Heart right ventricle (tissue), 12 donors: Measurements from ENCODE around the gene MUC22. TPM values are rescaled to one million over a fixed set of nuclear protein-coding genes. Genes with fewer than 3 reads are reported as not detected.

ENCODE experiments used
- polyA plus RNA-seq, 2 donors: library from polyadenylated mRNA; stranded (reverse); fragments of 200-250 nt; gene quantifications; one replicate each; pipeline ENCODE4 v1.2.3, GENCODE V29; 2013
- total RNA-seq, 10 donors: library from RNA; stranded (reverse); fragmentation: NEBNext Ultra II Directional in 3 of 10; extraction: Animal tissue kit (Norgen Biotek cat#: 25700) in 3 of 10; gene quantifications; one replicate each; pipeline versions ENCODE4 v1.2.1 to v1.2.4, GENCODE V29; 2021 to 2023
- donor health status: ischemic (EF 13 %, LVEDD 7.1; RV severe dilation, severe dysfunction).
- donor health status: healthy with polysubstance abuse.
- donor health status: DM: no; HTN: yes; CAD: no.
- donor health status: DM: no; HTN: no; CAD: no.
- donor health status: ischemic (EF 25% LVEDD 6.9; RV normal size, moderate dysfunction).
- donor health status: ischemic (EF 25% LVEDD 5.7; RV mildly dilated, moderate dysfunction).
- donor health status: healthy.
- donor health status: nonischemic (EF 11% LVEDD 7.7; RV severe dilation, severe dysfunction).
- donor health status: DM: yes; HTN: yes; CAD: no.
- donor health status: PGD.
- donor health status: ischemic (EF 29% LVEDD 5.4; RV normal size, mild dysfunction).
- donor health status: nonischemic (EF 23%, LVEDD 6.1; RV moderate dilation, normal function).

MUC22 gene
- total and polyA plus RNA-seq, 12 donors: under 0.01 to 0.64 (median 0.24) TPM

Other genes with a start within 250 kb of the MUC22 start
- 10 to 100 TPM; 15.5 to 49.2 (median 26.9) TPM for gene DDR1, start 126.0 kb upstream of the MUC22 start, total RNA-seq
- gene DDR1, start 126.0 kb upstream of the MUC22 start, polyA plus RNA-seq: 10 to 100 TPM in 1 of 2 donors, 1 to 10 TPM in 1; 7.3 to 12.1 TPM
- 10 to 100 TPM in 8 of 10 donors, 1 to 10 TPM in 2; 8.3 to 25.1 (median 12.5) TPM for gene GTF2H4, start 102.3 kb upstream of the MUC22 start, total RNA-seq
- 10 to 100 TPM; 15.9 to 27.0 TPM for gene GTF2H4, start 102.3 kb upstream of the MUC22 start, polyA plus RNA-seq
- gene VARS2, start 96.2 kb upstream of the MUC22 start, total RNA-seq: 10 to 100 TPM; 13.4 to 28.4 (median 22.5) TPM
- gene VARS2, start 96.2 kb upstream of the MUC22 start, polyA plus RNA-seq: 10 to 100 TPM in 1 of 2 donors, 1 to 10 TPM in 1; 9.3 to 26.0 TPM
- gene SFTA2, start 78.3 kb upstream of the MUC22 start, total RNA-seq: not detected
- gene SFTA2, start 78.3 kb upstream of the MUC22 start, polyA plus RNA-seq: not detected
- gene MUCL3, start 69.5 kb upstream of the MUC22 start, total RNA-seq: under 1 TPM in 1 of 10 donors, not detected in 9; 0.08 TPM
- gene MUCL3, start 69.5 kb upstream of the MUC22 start, polyA plus RNA-seq: not detected
- gene MUC21, start 26.8 kb upstream of the MUC22 start, total RNA-seq: not detected
- gene MUC21, start 26.8 kb upstream of the MUC22 start, polyA plus RNA-seq: under 1 TPM in 1 of 2 donors, not detected in 1; 0.09 TPM
- gene C6orf15, start 102.1 kb downstream of the MUC22 start, total RNA-seq: not detected
- not detected for gene C6orf15, start 102.1 kb downstream of the MUC22 start, polyA plus RNA-seq
- gene PSORS1C1, start 104.3 kb downstream of the MUC22 start, total RNA-seq: 1 to 10 TPM in 9 of 10 donors, under 1 TPM in 1; 1.00 to 6.2 (median 3.0) TPM
- 1 to 10 TPM in 1 of 2 donors, under 1 TPM in 1; 0.13 to 5.0 TPM for gene PSORS1C1, start 104.3 kb downstream of the MUC22 start, polyA plus RNA-seq
- under 1 TPM in 1 of 10 donors, not detected in 9; 0.11 TPM for gene CDSN, start 110.0 kb downstream of the MUC22 start, total RNA-seq
- gene CDSN, start 110.0 kb downstream of the MUC22 start, polyA plus RNA-seq: under 1 TPM; 0.01 to 0.15 TPM
- not detected for gene PSORS1C2, start 128.6 kb downstream of the MUC22 start, total RNA-seq
- gene PSORS1C2, start 128.6 kb downstream of the MUC22 start, polyA plus RNA-seq: not detected
- gene CCHCR1, start 147.3 kb downstream of the MUC22 start, total RNA-seq: 10 to 100 TPM in 7 of 10 donors, 1 to 10 TPM in 3; 8.0 to 15.9 (median 12.5) TPM
- 10 to 100 TPM in 1 of 2 donors, 1 to 10 TPM in 1; 9.0 to 11.0 TPM for gene CCHCR1, start 147.3 kb downstream of the MUC22 start, polyA plus RNA-seq
- gene TCF19, start 148.1 kb downstream of the MUC22 start, total RNA-seq: 1 to 10 TPM; 1.6 to 7.3 (median 2.4) TPM
- gene TCF19, start 148.1 kb downstream of the MUC22 start, polyA plus RNA-seq: 1 to 10 TPM; 2.7 to 2.9 TPM
- 1 to 10 TPM in 1 of 10 donors, under 1 TPM in 8, not detected in 1; 0.29 to 1.0 (median 0.34) TPM for gene POU5F1, start 160.2 kb downstream of the MUC22 start, total RNA-seq
- 1 to 10 TPM; 1.3 to 2.0 TPM for gene POU5F1, start 160.2 kb downstream of the MUC22 start, polyA plus RNA-seq